ENCODE measurements around the gene PPP1R13L. TPM values are rescaled to one million over a fixed set of nuclear protein-coding genes. Genes with fewer than 3 reads are reported as not detected.
A peak's percentile ranks its signal among the peaks of the same experiment; 100 is the strongest.

PPP1R13L gene
- total RNA-seq, 6 experiments from 2014 or later, result 10.2 to 24.7 (median 22.2) TPM

DNA sequence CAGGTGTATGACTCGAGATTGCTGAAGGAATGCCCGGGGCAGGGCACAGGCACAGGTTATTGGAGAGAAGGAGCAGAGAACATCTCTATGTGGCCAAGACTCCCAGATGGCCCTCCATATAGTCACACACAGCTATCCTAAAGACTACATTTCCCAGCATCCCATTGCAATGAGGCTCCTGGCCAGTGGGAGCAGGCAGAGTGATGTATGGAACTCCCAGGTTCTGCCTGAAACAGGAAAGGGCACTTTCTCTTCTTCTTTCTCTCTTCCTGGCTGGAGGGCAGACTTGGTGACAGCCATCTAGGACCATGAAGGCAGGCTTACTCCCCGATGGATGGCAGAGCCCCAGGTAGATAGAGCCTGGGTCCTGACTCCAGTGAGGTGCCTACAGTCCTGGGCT, 13.5 kb downstream of the PPP1R13L start:
- Mint-ChIP-seq H3K4me3 (no peak overlapping the region), H3K27ac (no peak overlapping the region), H3K4me1 (ENCODE audit: low read depth) (peaks cover 6% of the 10 kb centered on the region; the same call in 1 of the 2 replicates), H3K9me3 (no peaks in the 10 kb centered on the region), H3K36me3 (ENCODE audit: low read depth) (no peaks in the 10 kb centered on the region), H3K27me3 (ENCODE audit: insufficient read depth) (no peaks in the 10 kb centered on the region; the same call in 1 of the 2 replicates)
- TF ChIP-seq, protein P1, sequence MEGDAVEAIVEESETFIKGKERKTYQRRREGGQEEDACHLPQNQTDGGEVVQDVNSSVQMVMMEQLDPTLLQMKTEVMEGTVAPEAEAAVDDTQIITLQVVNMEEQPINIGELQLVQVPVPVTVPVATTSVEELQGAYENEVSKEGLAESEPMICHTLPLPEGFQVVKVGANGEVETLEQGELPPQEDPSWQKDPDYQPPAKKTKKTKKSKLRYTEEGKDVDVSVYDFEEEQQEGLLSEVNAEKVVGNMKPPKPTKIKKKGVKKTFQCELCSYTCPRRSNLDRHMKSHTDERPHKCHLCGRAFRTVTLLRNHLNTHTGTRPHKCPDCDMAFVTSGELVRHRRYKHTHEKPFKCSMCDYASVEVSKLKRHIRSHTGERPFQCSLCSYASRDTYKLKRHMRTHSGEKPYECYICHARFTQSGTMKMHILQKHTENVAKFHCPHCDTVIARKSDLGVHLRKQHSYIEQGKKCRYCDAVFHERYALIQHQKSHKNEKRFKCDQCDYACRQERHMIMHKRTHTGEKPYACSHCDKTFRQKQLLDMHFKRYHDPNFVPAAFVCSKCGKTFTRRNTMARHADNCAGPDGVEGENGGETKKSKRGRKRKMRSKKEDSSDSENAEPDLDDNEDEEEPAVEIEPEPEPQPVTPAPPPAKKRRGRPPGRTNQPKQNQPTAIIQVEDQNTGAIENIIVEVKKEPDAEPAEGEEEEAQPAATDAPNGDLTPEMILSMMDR (IDR thresholded peaks at IDR 0.05), result no peak
- DNase-seq, result no peak

DNA sequence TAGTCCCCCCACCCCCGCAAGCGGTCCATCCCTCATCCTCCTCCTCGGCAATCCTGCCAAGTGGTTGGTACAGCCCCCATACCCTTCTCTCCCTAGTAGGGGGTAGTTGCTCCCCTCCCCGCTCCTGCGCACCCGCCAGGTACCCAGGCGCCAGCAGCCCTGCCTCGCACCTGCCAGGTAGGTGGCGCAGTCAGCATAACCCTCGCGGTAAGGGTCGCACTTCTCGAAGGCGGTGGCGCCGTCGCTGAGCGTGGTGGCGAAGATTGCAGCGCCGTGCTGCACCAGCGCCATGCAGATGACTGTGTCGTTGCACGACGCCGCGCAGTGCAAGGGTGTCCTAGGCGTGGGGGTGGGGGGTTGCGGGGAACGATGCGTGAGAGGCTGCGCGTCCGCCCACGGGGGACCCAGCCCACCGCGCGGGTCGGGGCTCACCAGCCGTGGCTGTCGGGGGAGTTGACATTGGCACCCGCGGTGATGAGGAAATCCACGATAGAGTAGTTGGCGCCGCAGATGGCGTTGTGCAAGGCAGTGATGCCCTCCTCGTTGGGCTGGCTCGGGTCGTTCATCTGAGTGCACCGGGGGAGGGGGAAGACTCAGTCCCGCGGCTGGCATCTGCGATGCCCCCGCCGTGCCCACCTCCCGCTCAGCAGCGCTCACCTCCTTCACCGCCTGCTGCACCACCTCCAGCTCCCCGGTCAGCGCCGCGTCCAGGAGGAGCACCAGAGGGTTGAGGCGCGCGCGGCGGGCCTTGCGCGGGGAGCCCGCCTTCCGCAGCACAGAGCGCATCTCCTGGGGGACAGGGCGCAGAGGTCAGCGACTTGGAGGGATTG, 19.3 kb downstream of the PPP1R13L start:
- DNase-seq, result no peak
- TF ChIP-seq, protein P1 (IDR thresholded peaks at IDR 0.05), result no peak

DNA sequence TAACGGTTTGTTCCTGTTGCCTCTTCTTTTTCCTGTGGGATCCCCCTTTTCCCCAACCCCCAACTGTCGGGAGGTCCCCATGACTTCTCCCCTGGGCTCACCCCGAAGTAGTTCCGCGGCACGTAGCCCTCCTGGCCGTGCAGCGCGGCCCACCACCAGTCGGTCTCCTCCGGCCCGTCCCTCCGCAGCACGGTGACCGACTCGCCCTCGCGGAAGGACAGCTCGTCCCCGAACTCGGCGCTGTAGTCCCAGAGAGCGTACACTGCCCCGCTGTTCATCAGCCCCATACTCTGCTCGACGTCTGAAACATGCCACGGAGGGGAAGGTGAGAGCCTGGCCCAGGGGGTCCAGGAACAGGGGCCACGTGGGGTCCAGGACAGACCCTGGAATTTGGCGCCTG, 22.4 kb downstream of the PPP1R13L start:
- TF ChIP-seq, protein P1 (IDR thresholded peaks at IDR 0.05), result no peak
- Mint-ChIP-seq H3K9me3 (no peaks in the 10 kb centered on the region), H3K27me3 (ENCODE audit: insufficient read depth) (peaks cover 1% of the 10 kb centered on the region; the same call in 1 of the 2 replicates), H3K4me3 (no peak overlapping the region), H3K27ac (no peak overlapping the region), H3K36me3 (ENCODE audit: low read depth) (no peaks in the 10 kb centered on the region), H3K4me1 (ENCODE audit: low read depth) (peaks cover 26% of the 10 kb centered on the region)
- no peak for DNase-seq

More for the DNA sequence above, 19.3 kb downstream of the PPP1R13L start:
- no peak overlapping the region for H3K27ac Mint-ChIP-seq
- no peaks in the 10 kb centered on the region for H3K36me3 Mint-ChIP-seq (ENCODE audit: low read depth)
- H3K4me3 Mint-ChIP-seq, result no peak overlapping the region
- no peaks in the 10 kb centered on the region for H3K27me3 Mint-ChIP-seq (ENCODE audit: insufficient read depth)
- H3K4me1 Mint-ChIP-seq (ENCODE audit: low read depth), result peaks cover 5% of the 10 kb centered on the region; the same call in 1 of the 2 replicates
- H3K9me3 Mint-ChIP-seq, result no peaks in the 10 kb centered on the region

DNA sequence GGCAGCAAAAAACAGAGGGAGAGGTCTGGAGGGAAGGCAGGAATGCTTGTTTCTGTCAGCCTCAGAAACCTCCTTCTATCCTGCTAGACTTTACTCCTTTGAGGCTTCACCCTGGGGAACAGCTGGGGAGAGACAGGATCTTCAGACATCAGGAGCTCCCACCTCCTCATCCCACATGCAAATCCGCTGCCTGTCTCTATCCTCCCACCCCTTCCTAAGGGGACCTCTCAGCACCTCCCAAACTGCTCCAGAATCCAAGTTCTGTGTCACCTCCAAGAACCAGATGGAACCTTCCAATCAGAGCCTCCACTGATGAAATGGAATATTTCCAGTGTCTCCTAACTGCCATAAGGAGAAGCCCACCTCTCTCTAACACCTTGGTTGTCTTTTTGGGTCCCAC, 24.8 kb downstream of the PPP1R13L start:
- no peaks in the 10 kb centered on the region; the same call in 1 of the 2 replicates for H3K36me3 Mint-ChIP-seq (ENCODE audit: low read depth)
- H3K4me3 Mint-ChIP-seq, result no peak overlapping the region
- H3K4me1 Mint-ChIP-seq (ENCODE audit: low read depth), result peaks cover 35% of the 10 kb centered on the region
- no peak for DNase-seq
- H3K27ac Mint-ChIP-seq, result peak overlapping the region; percentile 83
- H3K9me3 Mint-ChIP-seq, result no peaks in the 10 kb centered on the region
- H3K27me3 Mint-ChIP-seq (ENCODE audit: insufficient read depth), result peaks cover 5% of the 10 kb centered on the region
- TF ChIP-seq, protein P1 (IDR thresholded peaks at IDR 0.05), result no peak

DNA sequence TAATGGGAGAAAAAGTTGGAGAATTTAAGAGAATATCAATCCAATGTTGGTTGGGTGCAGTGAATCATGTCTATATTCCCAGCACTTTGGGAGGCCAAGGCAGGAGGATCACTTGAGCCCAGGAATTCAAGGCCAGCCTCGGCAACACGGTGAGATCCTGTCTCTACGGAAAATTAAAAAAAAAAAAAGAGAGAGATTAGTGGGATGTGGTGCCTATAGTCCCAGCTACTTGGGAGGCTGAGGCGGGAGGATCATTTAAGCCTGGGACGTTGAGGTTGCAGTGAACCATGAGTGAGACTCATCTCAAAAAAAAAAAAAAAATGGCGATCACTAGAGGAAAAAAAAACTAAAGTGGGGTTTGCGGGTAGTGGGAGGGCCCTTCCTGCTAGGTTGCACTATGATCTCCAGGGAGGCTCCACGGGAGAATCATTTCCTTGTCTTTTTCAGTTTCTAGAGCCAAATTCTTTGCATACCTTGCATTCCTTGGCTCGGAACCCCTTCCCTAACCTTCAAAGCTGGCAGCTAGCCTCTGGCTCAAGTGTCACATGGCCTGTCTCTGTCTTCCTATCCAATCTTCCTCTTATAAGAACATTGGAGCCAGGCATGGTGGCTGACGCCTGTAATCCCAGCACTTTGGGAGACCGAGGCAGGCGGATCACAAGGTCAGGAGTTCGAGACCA, 28.7 kb downstream of the PPP1R13L start:
- TF ChIP-seq, protein P1 (IDR thresholded peaks at IDR 0.05), result no peak
- Mint-ChIP-seq H3K36me3 (ENCODE audit: low read depth) (no peaks in the 10 kb centered on the region; the same call in 1 of the 2 replicates), H3K27ac (peak overlapping the region; percentile 89), H3K4me1 (ENCODE audit: low read depth) (peaks cover 40% of the 10 kb centered on the region), H3K27me3 (ENCODE audit: insufficient read depth) (peaks cover 5% of the 10 kb centered on the region), H3K9me3 (no peaks in the 10 kb centered on the region), H3K4me3 (peak overlapping the region; percentile 49)
- DNase-seq, result peak; percentile 92

Measured in HFFc6 (cell line).